ENCODE measurements around the gene AKR1C1.
"Not testable (repeated sequence)": the region's sequence is repeated elsewhere in the genome, so short reads cannot be mapped to it uniquely, and the experiment has no call there.

DNA sequence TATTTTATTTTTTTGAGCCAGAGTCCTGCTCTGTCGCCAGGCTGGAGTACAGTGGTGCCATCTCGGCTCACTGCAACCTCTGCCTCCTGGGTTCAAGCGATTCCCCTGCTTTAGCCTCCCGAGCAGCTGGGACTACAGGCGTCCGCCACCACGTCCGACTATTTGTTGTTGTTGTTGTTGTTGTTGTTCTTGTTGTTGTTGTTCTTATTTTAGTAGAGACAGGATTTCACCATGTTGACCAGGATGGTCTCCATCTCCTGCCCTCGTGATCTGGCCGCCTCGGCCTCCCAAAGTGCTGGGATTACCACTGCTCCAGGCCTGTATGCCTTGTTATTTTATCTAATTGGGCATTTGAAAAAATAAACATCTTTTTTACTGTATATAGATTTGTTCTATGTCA lies 1.7 kb upstream of the AKR1C1 start:
- TF ChIP-seq BACH2 (CRISPR knock-in tag; IDR thresholded peaks at IDR 0.05; ENCODE audit: borderline replicate concordance); OSR1 (CRISPR knock-in tag; IDR thresholded peaks at IDR 0.05); SNAI2 (CRISPR knock-in tag; IDR thresholded peaks at IDR 0.05); ZFP30 (CRISPR knock-in tag; IDR thresholded peaks at IDR 0.05); TCF4 (CRISPR knock-in tag; IDR thresholded peaks at IDR 0.05; ENCODE audit: borderline replicate concordance); ESRRG (CRISPR knock-in tag; IDR thresholded peaks at IDR 0.05): not testable (repeated sequence)
- TF ChIP-seq, protein P1, sequence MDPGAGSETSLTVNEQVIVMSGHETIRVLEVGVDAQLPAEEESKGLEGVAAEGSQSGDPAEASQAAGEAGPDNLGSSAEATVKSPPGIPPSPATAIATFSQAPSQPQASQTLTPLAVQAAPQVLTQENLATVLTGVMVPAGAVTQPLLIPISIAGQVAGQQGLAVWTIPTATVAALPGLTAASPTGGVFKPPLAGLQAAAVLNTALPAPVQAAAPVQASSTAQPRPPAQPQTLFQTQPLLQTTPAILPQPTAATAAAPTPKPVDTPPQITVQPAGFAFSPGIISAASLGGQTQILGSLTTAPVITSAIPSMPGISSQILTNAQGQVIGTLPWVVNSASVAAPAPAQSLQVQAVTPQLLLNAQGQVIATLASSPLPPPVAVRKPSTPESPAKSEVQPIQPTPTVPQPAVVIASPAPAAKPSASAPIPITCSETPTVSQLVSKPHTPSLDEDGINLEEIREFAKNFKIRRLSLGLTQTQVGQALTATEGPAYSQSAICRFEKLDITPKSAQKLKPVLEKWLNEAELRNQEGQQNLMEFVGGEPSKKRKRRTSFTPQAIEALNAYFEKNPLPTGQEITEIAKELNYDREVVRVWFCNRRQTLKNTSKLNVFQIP (CRISPR knock-in tag; IDR thresholded peaks at IDR 0.05; ENCODE audit: borderline replicate concordance, low read depth) = not testable (repeated sequence)
- TF ChIP-seq, protein P2, sequence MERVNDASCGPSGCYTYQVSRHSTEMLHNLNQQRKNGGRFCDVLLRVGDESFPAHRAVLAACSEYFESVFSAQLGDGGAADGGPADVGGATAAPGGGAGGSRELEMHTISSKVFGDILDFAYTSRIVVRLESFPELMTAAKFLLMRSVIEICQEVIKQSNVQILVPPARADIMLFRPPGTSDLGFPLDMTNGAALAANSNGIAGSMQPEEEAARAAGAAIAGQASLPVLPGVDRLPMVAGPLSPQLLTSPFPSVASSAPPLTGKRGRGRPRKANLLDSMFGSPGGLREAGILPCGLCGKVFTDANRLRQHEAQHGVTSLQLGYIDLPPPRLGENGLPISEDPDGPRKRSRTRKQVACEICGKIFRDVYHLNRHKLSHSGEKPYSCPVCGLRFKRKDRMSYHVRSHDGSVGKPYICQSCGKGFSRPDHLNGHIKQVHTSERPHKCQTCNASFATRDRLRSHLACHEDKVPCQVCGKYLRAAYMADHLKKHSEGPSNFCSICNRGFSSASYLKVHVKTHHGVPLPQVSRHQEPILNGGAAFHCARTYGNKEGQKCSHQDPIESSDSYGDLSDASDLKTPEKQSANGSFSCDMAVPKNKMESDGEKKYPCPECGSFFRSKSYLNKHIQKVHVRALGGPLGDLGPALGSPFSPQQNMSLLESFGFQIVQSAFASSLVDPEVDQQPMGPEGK (CRISPR knock-in tag; IDR thresholded peaks at IDR 0.05; ENCODE audit: borderline replicate concordance) = not testable (repeated sequence)
- TF ChIP-seq, protein P3, sequence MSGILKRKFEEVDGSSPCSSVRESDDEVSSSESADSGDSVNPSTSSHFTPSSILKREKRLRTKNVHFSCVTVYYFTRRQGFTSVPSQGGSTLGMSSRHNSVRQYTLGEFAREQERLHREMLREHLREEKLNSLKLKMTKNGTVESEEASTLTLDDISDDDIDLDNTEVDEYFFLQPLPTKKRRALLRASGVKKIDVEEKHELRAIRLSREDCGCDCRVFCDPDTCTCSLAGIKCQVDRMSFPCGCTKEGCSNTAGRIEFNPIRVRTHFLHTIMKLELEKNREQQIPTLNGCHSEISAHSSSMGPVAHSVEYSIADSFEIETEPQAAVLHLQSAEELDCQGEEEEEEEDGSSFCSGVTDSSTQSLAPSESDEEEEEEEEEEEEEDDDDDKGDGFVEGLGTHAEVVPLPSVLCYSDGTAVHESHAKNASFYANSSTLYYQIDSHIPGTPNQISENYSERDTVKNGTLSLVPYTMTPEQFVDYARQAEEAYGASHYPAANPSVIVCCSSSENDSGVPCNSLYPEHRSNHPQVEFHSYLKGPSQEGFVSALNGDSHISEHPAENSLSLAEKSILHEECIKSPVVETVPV (CRISPR knock-in tag; IDR thresholded peaks at IDR 0.05) = not testable (repeated sequence)
- TF ChIP-seq, protein P4, sequence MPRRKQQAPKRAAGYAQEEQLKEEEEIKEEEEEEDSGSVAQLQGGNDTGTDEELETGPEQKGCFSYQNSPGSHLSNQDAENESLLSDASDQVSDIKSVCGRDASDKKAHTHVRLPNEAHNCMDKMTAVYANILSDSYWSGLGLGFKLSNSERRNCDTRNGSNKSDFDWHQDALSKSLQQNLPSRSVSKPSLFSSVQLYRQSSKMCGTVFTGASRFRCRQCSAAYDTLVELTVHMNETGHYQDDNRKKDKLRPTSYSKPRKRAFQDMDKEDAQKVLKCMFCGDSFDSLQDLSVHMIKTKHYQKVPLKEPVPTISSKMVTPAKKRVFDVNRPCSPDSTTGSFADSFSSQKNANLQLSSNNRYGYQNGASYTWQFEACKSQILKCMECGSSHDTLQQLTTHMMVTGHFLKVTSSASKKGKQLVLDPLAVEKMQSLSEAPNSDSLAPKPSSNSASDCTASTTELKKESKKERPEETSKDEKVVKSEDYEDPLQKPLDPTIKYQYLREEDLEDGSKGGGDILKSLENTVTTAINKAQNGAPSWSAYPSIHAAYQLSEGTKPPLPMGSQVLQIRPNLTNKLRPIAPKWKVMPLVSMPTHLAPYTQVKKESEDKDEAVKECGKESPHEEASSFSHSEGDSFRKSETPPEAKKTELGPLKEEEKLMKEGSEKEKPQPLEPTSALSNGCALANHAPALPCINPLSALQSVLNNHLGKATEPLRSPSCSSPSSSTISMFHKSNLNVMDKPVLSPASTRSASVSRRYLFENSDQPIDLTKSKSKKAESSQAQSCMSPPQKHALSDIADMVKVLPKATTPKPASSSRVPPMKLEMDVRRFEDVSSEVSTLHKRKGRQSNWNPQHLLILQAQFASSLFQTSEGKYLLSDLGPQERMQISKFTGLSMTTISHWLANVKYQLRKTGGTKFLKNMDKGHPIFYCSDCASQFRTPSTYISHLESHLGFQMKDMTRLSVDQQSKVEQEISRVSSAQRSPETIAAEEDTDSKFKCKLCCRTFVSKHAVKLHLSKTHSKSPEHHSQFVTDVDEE (CRISPR knock-in tag; IDR thresholded peaks at IDR 0.05) = not testable (repeated sequence)
